Liver (tissue), 9 donors: Measurements from ENCODE around the gene TOR4A. TPM values are rescaled to one million over a fixed set of nuclear protein-coding genes. Genes with fewer than 3 reads are reported as not detected.

ENCODE experiments used
- DNase-seq: peaks from one replicate; pipeline ENCODE4 v3.0.0-alpha.2; 2017; ENCODE audit warnings: low spot score
- H3K27ac ChIP-seq, 2 donors: one replicate each; pipeline ENCODE4 v1.7.0; 2013; ENCODE audit warnings: inconsistent platforms in 2 of 2, low read length in 2 of 2, control low read depth in 1 of 2, low read depth in 1 of 2, mild to moderate bottlenecking in 1 of 2
- H3K27me3 ChIP-seq, 4 donors: one replicate each; pipeline versions ENCODE4 v1.6.1 to v1.7.0; 2013; ENCODE audit warnings: low read length in 3 of 4, inconsistent platforms in 1 of 4, mild to moderate bottlenecking in 1 of 4, moderate library complexity in 1 of 4; ENCODE audit not compliant: control insufficient read depth in 4 of 4, insufficient read depth in 4 of 4
- H3K36me3 ChIP-seq, 4 donors: one replicate each; pipeline versions ENCODE4 v1.6.1 to v1.7.0; 2013; ENCODE audit warnings: low read length in 3 of 4, mild to moderate bottlenecking in 3 of 4, low read depth in 1 of 4, moderate library complexity in 1 of 4; ENCODE audit not compliant: control insufficient read depth in 4 of 4, insufficient read depth in 3 of 4
- H3K4me1 ChIP-seq, 4 donors: one replicate each; pipeline versions ENCODE4 v1.6.1 to v1.7.0; 2013; ENCODE audit warnings: low read length in 3 of 4, mild to moderate bottlenecking in 3 of 4, moderate library complexity in 1 of 4; ENCODE audit not compliant: control insufficient read depth in 4 of 4, insufficient read depth in 4 of 4
- H3K4me3 ChIP-seq, 3 donors: one replicate each; pipeline versions ENCODE4 v1.6.1 to v1.7.0; 2013; ENCODE audit warnings: low read length in 3 of 3, control low read depth in 1 of 3, low read depth in 1 of 3, mild to moderate bottlenecking in 1 of 3
- H3K9ac ChIP-seq, 2 donors: one replicate each; pipeline ENCODE4 v1.7.0; 2013; ENCODE audit warnings: low read length in 2 of 2, mild to moderate bottlenecking in 2 of 2, moderate library complexity in 2 of 2, control low read depth in 1 of 2, low read depth in 1 of 2
- H3K9me3 ChIP-seq, 4 donors: one replicate each; pipeline versions ENCODE4 v1.6.1 to v1.7.0; 2013; ENCODE audit warnings: low read length in 3 of 4; ENCODE audit not compliant: control insufficient read depth in 4 of 4
- EGR1 ChIP-seq, 2 donors: IDR thresholded peaks; 2 replicates each; pipeline ENCODE4 v1.6.1; 2016 to 2018; ENCODE audit warnings: antibody characterized with exemption in 2 of 2, low read depth in 2 of 2
- FOXA1 ChIP-seq: IDR thresholded peaks from 2 replicates; pipeline ENCODE4 v1.6.1; 2016; ENCODE audit warnings: antibody characterized with exemption
- FOXA2 ChIP-seq: IDR thresholded peaks from 2 replicates; pipeline ENCODE4 v1.6.1; 2016; ENCODE audit warnings: antibody characterized with exemption
- GABPA ChIP-seq, 2 donors: IDR thresholded peaks in 1 of 2; conservative IDR thresholded peaks in 1 of 2; 2 replicates each; pipeline ENCODE4 v1.6.1; 2016; ENCODE audit warnings: antibody characterized with exemption in 2 of 2, mild to moderate bottlenecking in 1 of 2, moderate library complexity in 1 of 2
- HNF4G ChIP-seq: IDR thresholded peaks from 2 replicates; pipeline ENCODE4 v1.6.1; 2016; ENCODE audit warnings: antibody characterized with exemption
- NR2F2 ChIP-seq: IDR thresholded peaks from 2 replicates; pipeline ENCODE4 v1.6.1; 2016; ENCODE audit warnings: antibody characterized with exemption
- RAD21 ChIP-seq, 2 donors: IDR thresholded peaks; 2 replicates each; pipeline ENCODE4 v1.6.1; 2016; ENCODE audit warnings: antibody characterized with exemption in 2 of 2, mild to moderate bottlenecking in 2 of 2
- RXRA ChIP-seq, 2 donors: IDR thresholded peaks; 2 replicates each; pipeline ENCODE4 v1.6.1; 2017 to 2018; ENCODE audit warnings: antibody characterized with exemption in 2 of 2, mild to moderate bottlenecking in 1 of 2
- TAF1 ChIP-seq: conservative IDR thresholded peaks from 2 replicates; pipeline ENCODE4 v1.6.1; 2016; ENCODE audit warnings: antibody characterized with exemption, mild to moderate bottlenecking
- YY1 ChIP-seq: IDR thresholded peaks from 2 replicates; pipeline ENCODE4 v1.6.1; 2016; ENCODE audit warnings: antibody characterized with exemption, mild to moderate bottlenecking
- WGBS: extraction: QIAGEN DNeasy Blood & Tissue Kit; methylation state at CpG from one replicate; pipeline ENCODE4 v1.1.7; 2013; 5-methylcytosine and 5-hydroxymethylcytosine counted together
- polyA plus RNA-seq, 2 donors: library from polyadenylated mRNA; stranded (reverse) in 1 of 2; unstranded in 1 of 2; fragments of 200-250 nt in 1 of 2; fragments of >200 nt in 1 of 2; fragmentation: Nextera tagmentation in 1 of 2; extraction: Ambion mirVana in 1 of 2; gene quantifications; one replicate each; pipeline versions ENCODE4 v1.2.1 to v1.2.3, GENCODE V29; 2013 to 2015
- total RNA-seq, 2 donors: library from RNA; depleted of rRNA; stranded (reverse); fragments of >200 nt; gene quantifications; one replicate each; pipeline ENCODE4 v1.2.3, GENCODE V29; 2014
- TF ChIP-seq, protein P1 (sequence below): fragments of 150-350 bp; IDR thresholded peaks from 2 replicates; pipeline ENCODE4 v1.5.1; 2017; ENCODE audit warnings: improper control_type of control experiment, low read depth, low read length; ENCODE audit not compliant: missing input control
- TF ChIP-seq, protein P2 (sequence below): IDR thresholded peaks from 2 replicates; pipeline ENCODE4 v1.6.1; 2016; ENCODE audit warnings: antibody characterized with exemption, mild to moderate bottlenecking
- TF ChIP-seq, protein P3 (sequence below): IDR thresholded peaks from 2 replicates; pipeline ENCODE4 v1.6.1; 2016; ENCODE audit warnings: antibody characterized with exemption
- TF ChIP-seq, protein P4 (sequence below): IDR thresholded peaks from 2 replicates; pipeline ENCODE4 v1.6.1; 2016; ENCODE audit warnings: antibody characterized with exemption
- TF ChIP-seq, protein P5 (sequence below): IDR thresholded peaks from 2 replicates; pipeline ENCODE4 v1.6.1; 2016; ENCODE audit warnings: antibody characterized with exemption
- donor health status: healthy.
- donor health status: healthy.
- donor health status: healthy.
- donor health status: healthy.
- donor health status: healthy.

The TOR4A gene
- total and polyA plus RNA-seq, 4 donors, result 0.35 to 5.1 (median 4.3) TPM

DNA sequence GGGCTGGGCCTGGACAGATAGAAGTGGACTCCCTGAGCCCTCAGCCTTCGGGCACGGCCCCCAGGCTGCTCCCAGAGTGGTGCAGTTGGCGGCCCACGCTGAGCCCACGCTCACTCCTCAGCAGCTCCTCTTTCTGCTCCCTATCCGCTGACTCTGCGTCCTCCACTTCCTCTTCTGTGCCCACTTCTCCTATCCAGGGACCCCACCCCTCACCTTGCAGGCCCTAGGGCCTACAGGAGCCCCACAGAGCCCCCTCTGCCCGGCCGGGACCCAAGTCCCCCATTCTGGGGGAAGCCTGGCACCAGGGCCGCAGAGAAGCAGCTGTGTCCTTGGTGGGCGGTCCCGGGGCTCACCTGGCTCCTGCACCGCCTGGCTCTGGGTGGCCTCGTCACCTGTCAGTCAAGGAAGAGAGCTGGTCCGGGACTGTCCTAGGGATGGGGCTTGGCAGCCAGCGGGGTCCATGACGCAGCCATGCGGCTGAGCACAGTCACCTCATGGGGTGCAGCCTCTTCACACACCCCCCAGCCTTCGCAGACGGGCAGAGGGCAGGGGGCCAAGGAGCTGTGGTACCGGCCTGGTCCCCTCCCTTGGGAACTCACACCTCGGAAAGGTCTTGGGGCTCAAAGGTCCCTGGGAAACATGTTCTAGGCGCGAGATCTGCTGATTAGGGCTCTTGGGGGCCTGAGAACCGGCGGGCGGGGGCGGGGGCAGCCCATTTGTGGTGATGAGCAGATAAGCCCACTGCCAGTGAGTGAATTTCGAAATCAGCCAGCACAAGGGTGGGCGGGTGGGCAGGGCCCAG is 29.9 kb downstream of the TOR4A start:
- no peak overlapping the region for H3K9ac ChIP-seq
- DNase-seq, result peak; percentile 34
- no peak overlapping the region for H3K4me3 ChIP-seq
- peaks cover 2 to 25% (median 11%) of the 10 kb centered on the region in 4 donors for H3K4me1 ChIP-seq
- TF ChIP-seq HNF4G, result no peak
- no peak for TF ChIP-seq TAF1
- TF ChIP-seq, protein P1, sequence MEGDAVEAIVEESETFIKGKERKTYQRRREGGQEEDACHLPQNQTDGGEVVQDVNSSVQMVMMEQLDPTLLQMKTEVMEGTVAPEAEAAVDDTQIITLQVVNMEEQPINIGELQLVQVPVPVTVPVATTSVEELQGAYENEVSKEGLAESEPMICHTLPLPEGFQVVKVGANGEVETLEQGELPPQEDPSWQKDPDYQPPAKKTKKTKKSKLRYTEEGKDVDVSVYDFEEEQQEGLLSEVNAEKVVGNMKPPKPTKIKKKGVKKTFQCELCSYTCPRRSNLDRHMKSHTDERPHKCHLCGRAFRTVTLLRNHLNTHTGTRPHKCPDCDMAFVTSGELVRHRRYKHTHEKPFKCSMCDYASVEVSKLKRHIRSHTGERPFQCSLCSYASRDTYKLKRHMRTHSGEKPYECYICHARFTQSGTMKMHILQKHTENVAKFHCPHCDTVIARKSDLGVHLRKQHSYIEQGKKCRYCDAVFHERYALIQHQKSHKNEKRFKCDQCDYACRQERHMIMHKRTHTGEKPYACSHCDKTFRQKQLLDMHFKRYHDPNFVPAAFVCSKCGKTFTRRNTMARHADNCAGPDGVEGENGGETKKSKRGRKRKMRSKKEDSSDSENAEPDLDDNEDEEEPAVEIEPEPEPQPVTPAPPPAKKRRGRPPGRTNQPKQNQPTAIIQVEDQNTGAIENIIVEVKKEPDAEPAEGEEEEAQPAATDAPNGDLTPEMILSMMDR, result no peak
- no peak for TF ChIP-seq FOXA1
- no peak for TF ChIP-seq EGR1 (IDR thresholded peaks at IDR 0.05; ENCODE audit: low read depth in 2 of 2)
- TF ChIP-seq GABPA (IDR thresholded peaks at IDR 0.05 in 1 of 2, conservative IDR thresholded peaks at IDR 0.05 in 1 of 2), result no peak
- TF ChIP-seq, protein P2, sequence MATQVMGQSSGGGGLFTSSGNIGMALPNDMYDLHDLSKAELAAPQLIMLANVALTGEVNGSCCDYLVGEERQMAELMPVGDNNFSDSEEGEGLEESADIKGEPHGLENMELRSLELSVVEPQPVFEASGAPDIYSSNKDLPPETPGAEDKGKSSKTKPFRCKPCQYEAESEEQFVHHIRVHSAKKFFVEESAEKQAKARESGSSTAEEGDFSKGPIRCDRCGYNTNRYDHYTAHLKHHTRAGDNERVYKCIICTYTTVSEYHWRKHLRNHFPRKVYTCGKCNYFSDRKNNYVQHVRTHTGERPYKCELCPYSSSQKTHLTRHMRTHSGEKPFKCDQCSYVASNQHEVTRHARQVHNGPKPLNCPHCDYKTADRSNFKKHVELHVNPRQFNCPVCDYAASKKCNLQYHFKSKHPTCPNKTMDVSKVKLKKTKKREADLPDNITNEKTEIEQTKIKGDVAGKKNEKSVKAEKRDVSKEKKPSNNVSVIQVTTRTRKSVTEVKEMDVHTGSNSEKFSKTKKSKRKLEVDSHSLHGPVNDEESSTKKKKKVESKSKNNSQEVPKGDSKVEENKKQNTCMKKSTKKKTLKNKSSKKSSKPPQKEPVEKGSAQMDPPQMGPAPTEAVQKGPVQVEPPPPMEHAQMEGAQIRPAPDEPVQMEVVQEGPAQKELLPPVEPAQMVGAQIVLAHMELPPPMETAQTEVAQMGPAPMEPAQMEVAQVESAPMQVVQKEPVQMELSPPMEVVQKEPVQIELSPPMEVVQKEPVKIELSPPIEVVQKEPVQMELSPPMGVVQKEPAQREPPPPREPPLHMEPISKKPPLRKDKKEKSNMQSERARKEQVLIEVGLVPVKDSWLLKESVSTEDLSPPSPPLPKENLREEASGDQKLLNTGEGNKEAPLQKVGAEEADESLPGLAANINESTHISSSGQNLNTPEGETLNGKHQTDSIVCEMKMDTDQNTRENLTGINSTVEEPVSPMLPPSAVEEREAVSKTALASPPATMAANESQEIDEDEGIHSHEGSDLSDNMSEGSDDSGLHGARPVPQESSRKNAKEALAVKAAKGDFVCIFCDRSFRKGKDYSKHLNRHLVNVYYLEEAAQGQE, result no peak
- no peak for TF ChIP-seq NR2F2
- no peak for TF ChIP-seq YY1
- no peak for TF ChIP-seq FOXA2
- TF ChIP-seq, protein P3, sequence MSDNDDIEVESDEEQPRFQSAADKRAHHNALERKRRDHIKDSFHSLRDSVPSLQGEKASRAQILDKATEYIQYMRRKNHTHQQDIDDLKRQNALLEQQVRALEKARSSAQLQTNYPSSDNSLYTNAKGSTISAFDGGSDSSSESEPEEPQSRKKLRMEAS, result no peak
- TF ChIP-seq, protein P4, sequence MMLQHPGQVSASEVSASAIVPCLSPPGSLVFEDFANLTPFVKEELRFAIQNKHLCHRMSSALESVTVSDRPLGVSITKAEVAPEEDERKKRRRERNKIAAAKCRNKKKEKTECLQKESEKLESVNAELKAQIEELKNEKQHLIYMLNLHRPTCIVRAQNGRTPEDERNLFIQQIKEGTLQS, result no peak
- TF ChIP-seq RXRA (IDR thresholded peaks at IDR 0.05), result no peak
- WGBS, result 31% methylated on average over 30 of the region's 30 CpGs
- no peak overlapping the region for H3K27ac ChIP-seq
- no peaks in the 10 kb centered on the region for H3K36me3 ChIP-seq
- H3K9me3 ChIP-seq, result no peaks in the 10 kb centered on the region
- no peaks in the 10 kb centered on the region for H3K27me3 ChIP-seq

DNA sequence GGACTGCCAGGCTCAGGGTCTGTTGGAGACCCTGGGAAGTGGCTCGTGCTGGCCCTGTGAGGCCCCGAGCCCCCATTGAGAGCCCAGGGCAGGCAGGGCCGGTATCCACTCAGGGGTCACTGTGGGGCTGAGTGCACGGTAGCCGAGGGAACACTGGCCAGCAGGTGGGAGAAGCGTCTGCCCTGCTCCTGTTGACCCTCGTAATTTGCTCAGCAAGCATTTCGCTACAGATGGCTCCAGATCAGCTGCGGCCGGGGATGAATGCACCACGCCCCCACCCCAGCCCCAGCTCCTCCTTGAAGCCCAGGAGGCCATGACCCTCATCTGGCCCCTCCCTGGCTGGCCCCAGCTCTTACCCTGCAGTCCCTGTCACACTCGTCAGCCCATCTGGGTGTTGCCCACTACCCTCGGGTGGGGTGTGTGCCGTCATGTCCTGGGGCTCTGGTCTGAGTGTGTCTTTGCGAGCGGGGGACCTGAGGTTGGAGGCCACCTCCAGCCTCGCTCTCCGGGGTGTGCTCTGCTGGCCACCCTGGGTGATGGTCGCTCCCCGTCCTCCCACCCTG is 30.6 kb downstream of the TOR4A start:
- TF ChIP-seq NR2F2 (no peak), RAD21 (IDR thresholded peaks at IDR 0.05) (no peak), RXRA (IDR thresholded peaks at IDR 0.05) (no peak), HNF4G (no peak), GABPA (IDR thresholded peaks at IDR 0.05 in 1 of 2, conservative IDR thresholded peaks at IDR 0.05 in 1 of 2) (no peak)
- TF ChIP-seq, protein P2, result no peak
- TF ChIP-seq, protein P5, sequence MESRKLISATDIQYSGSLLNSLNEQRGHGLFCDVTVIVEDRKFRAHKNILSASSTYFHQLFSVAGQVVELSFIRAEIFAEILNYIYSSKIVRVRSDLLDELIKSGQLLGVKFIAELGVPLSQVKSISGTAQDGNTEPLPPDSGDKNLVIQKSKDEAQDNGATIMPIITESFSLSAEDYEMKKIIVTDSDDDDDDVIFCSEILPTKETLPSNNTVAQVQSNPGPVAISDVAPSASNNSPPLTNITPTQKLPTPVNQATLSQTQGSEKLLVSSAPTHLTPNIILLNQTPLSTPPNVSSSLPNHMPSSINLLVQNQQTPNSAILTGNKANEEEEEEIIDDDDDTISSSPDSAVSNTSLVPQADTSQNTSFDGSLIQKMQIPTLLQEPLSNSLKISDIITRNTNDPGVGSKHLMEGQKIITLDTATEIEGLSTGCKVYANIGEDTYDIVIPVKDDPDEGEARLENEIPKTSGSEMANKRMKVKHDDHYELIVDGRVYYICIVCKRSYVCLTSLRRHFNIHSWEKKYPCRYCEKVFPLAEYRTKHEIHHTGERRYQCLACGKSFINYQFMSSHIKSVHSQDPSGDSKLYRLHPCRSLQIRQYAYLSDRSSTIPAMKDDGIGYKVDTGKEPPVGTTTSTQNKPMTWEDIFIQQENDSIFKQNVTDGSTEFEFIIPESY, result no peak
- TF ChIP-seq, protein P3, result no peak
- Histone ChIP-seq H3K4me3 (no peak overlapping the region), H3K9me3 (no peaks in the 10 kb centered on the region), H3K4me1 (peaks cover 2 to 21% (median 8%) of the 10 kb centered on the region in 4 donors), H3K9ac (no peak overlapping the region), H3K27me3 (no peaks in the 10 kb centered on the region), H3K27ac (no peak overlapping the region), H3K36me3 (no peaks in the 10 kb centered on the region)
- DNase-seq, result peak; percentile 33
- 48% methylated on average over 20 of the region's 20 CpGs for WGBS
